GM12874 (cell line): Measurements from ENCODE around the gene YPEL5.

Source experiments
- CTCF ChIP-seq: IDR thresholded peaks from 2 replicates; pipeline ENCODE4 v1.5.1; 2011; ENCODE audit warnings: low read depth, mild to moderate bottlenecking, control low read depth, low read length, moderate library complexity; ENCODE audit not compliant: insufficient read depth

The YPEL5 gene

DNA sequence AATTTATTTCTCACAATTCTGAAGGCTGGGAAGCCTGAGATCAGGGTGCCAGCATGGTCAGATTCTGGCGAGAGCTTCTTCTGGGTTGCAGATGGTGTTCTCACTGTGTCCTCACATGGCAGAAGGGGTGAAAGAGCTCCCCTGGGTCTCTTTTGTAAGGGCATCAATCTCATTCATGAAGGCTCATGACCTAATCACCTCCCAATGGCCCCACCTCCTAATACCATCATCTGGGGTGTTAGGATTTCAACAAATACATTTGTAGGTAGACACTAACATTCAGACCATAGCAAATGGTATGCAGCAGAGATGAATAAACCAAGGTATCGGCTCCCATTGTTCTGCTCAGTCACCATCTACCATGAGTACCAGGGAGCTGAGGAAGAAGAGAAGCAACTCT is 32.7 kb downstream of the YPEL5 start:
- no peak for TF ChIP-seq CTCF

DNA sequence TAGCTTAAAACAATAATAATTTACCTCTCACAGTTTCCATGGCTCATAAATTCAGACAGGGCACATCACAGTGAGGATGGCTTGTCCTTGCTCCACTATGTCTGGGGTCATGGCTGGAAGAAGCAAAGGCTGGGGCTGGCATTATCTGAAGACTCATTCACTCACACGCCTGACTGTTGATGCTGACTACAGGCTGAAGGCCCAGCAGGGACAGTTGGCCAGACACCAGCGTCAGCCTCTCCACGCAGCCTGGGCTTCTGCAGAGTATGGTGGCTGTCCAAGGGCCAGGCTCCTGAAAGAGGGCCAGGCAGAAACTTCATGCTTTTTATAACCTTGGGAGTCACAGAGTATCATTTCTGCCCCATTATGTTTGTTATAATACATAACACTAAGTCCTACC is 33.4 kb downstream of the YPEL5 start:
- TF ChIP-seq CTCF, result no peak

- TF ChIP-seq CTCF, result no peak
Measured at GRCh38 chr2:30181176-30181575, 34.4 kb downstream of the YPEL5 start.

- TF ChIP-seq CTCF, result no peak
Measured at GRCh38 chr2:30184035-30184434, 37.2 kb downstream of the YPEL5 start.

DNA sequence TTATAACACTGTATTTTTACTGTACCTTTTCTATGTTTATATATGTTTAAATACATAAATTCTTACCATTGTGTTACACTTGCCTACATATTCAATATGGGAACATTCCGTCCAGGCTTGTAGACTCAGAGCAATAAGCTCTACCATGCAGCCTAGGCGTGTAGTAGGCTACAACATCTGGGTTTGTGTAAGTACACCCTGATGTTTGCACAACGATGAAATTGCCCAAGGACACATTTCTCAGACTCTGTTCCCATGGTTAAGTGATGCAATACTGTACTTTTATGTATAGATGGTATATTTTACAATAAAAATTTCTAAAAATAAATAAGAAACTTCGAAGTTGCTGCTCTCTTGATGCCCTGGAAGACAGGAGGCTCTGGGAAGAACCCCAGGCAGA is 38.4 kb downstream of the YPEL5 start:
- no peak for TF ChIP-seq CTCF

DNA sequence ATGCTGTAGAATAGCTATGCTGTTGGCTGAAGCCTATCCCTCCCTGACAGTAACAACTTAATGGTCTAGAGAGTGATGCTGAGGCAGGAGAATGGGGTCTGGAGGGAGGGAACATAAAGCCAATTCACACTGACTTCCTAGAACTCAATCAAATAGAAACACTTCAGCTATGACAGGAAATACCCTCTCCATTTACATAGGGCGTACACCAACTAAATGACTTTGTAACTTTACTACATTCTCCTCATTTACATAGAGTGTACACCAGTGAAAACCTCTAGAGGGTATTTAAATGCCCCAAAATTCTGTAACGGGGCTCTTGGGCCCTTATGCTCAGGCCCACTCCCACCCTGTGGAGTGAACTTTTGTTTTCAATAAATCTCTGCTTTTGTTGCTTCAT is 41.5 kb downstream of the YPEL5 start:
- TF ChIP-seq CTCF, result no peak

- TF ChIP-seq CTCF, result no peak
Measured at GRCh38 chr2:30190637-30191036, 43.8 kb downstream of the YPEL5 start.

DNA sequence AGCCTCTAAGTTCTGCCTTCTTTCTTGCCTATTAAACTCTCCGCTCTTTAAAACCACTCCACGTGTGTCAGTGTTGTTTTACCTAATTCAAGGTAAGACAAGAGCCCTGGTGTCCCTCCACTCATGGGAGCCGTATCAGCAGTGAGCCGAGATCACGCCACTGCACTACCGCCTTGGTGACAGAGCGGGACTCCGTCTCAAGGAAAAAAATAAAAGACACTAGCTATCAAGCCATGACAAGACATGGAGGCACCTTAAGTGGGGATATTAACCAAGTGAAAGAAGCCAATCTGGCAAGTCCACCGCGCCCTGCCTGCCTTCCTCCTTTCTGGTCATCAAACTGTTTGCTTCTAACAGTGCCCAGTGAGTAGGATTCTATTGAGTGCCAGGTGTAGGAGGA is 44.3 kb downstream of the YPEL5 start:
- no peak for TF ChIP-seq CTCF
